Keratinocyte (primary cell): ENCODE data around the gene RUFY3.

Source experiments
- CTCF ChIP-seq, 3 experiments: IDR thresholded peaks in 1 of 3; conservative IDR thresholded peaks in 1 of 3; optimal IDR thresholded peaks in 1 of 3; 2 replicates in 2 of 3; 3 replicates in 1 of 3; pipeline versions ENCODE3 to v1.5.1; 2011; ENCODE audit warnings: low read length in 3 of 3, mild to moderate bottlenecking in 3 of 3, moderate library complexity in 2 of 3, control low read depth in 1 of 3, inconsistent platforms in 1 of 3; ENCODE audit not compliant: insufficient read depth in 2 of 3; ENCODE audit errors: extremely low read depth in 1 of 3
- EZH2 ChIP-seq: IDR thresholded peaks from one replicate; pipeline ENCODE4 v1.6.1; 2012; ENCODE audit warnings: inconsistent platforms, mild to moderate bottlenecking, low read length, moderate library complexity

- TF ChIP-seq CTCF (optimal IDR thresholded peaks at IDR 0.05 in 1 of 3, IDR thresholded peaks at IDR 0.05 in 1 of 3, conservative IDR thresholded peaks at IDR 0.05 in 1 of 3; ENCODE audit: extremely low read depth in 1 of 3, insufficient read depth in 2 of 3, low read length in 3 of 3), result no peak
- TF ChIP-seq EZH2, result no peak
Observed at GRCh38 chr4:70687392-70687791, 34.4 kb upstream of the RUFY3 start.
